ENCODE measurements around the gene ARHGAP21.
"Not testable (repeated sequence)": the region's sequence is repeated elsewhere in the genome, so short reads cannot be mapped to it uniquely, and the experiment has no call there.

ARHGAP21 gene

GRCh38 chr10:24683554-24683953 lies 40.1 kb downstream of the ARHGAP21 start:
- no peak for DNase-seq (ENCODE audit: low read depth in 2 of 2)

- DNase-seq (ENCODE audit: low read depth in 2 of 2) = no peak
These were observed 42.1 kb downstream of the ARHGAP21 start for GRCh38 chr10:24681572-24682088.

GRCh38 chr10:24680647-24681524 lies 42.8 kb downstream of the ARHGAP21 start:
- no peak for DNase-seq (ENCODE audit: low read depth in 2 of 2)

GRCh38 chr10:24678757-24679156 lies 44.9 kb downstream of the ARHGAP21 start:
- no peak for DNase-seq (ENCODE audit: low read depth in 2 of 2)

GRCh38 chr10:24674892-24675632 lies 48.6 kb downstream of the ARHGAP21 start:
- DNase-seq (ENCODE audit: low read depth in 2 of 2) = no peak

- no peak for DNase-seq (ENCODE audit: low read depth in 2 of 2)
These were observed 52.6 kb downstream of the ARHGAP21 start for GRCh38 chr10:24670964-24671670.

GRCh38 chr10:24669285-24669852 lies 54.3 kb downstream of the ARHGAP21 start:
- no peak for DNase-seq (ENCODE audit: low read depth in 2 of 2)

- DNase-seq (ENCODE audit: low read depth in 2 of 2) = no peak
These were observed 55.4 kb downstream of the ARHGAP21 start for GRCh38 chr10:24668247-24668646.

GRCh38 chr10:24664991-24665390 lies 58.7 kb downstream of the ARHGAP21 start:
- DNase-seq (ENCODE audit: low read depth in 2 of 2) = no peak

GRCh38 chr10:24661376-24661775 lies 62.3 kb downstream of the ARHGAP21 start:
- no peak for DNase-seq (ENCODE audit: low read depth in 2 of 2)

GRCh38 chr10:24658319-24658718 lies 65.4 kb downstream of the ARHGAP21 start:
- not testable (repeated sequence) for DNase-seq (ENCODE audit: low read depth in 2 of 2)

- not testable (repeated sequence) for DNase-seq (ENCODE audit: low read depth in 2 of 2)
These were observed 67.4 kb downstream of the ARHGAP21 start for GRCh38 chr10:24656326-24656725.

GRCh38 chr10:24652381-24652957 lies 71.2 kb downstream of the ARHGAP21 start:
- DNase-seq (ENCODE audit: low read depth in 2 of 2) = no peak

- no peak for DNase-seq (ENCODE audit: low read depth in 2 of 2)
These were observed 71.8 kb downstream of the ARHGAP21 start for GRCh38 chr10:24651923-24652322.

GRCh38 chr10:24650669-24651391 lies 72.9 kb downstream of the ARHGAP21 start:
- no peak for DNase-seq (ENCODE audit: low read depth in 2 of 2)

GRCh38 chr10:24645784-24646183 lies 77.9 kb downstream of the ARHGAP21 start:
- no peak for DNase-seq (ENCODE audit: low read depth in 2 of 2)

- no peak for DNase-seq (ENCODE audit: low read depth in 2 of 2)
These were observed 78.7 kb downstream of the ARHGAP21 start for GRCh38 chr10:24645022-24645421.

GRCh38 chr10:24643679-24644209 lies 79.9 kb downstream of the ARHGAP21 start:
- no peak for DNase-seq (ENCODE audit: low read depth in 2 of 2)

GRCh38 chr10:24642921-24643678 lies 80.6 kb downstream of the ARHGAP21 start:
- DNase-seq (ENCODE audit: low read depth in 2 of 2) = no peak

- no peak for DNase-seq (ENCODE audit: low read depth in 2 of 2)
These were observed 84.6 kb downstream of the ARHGAP21 start for GRCh38 chr10:24639124-24639523.
